Thyroid gland (tissue), 4 donors: Measurements from ENCODE around the gene STX16.

Experiments used
- POLR2A ChIP-seq, 2 donors: fragments of 450-650 bp; IDR thresholded peaks; one replicate each; pipeline ENCODE4 v1.6.1; 2017; ENCODE audit warnings: antibody characterized with exemption in 2 of 2, mild to moderate bottlenecking in 2 of 2, moderate library complexity in 1 of 2
- TF ChIP-seq, protein P1 (sequence below), 6 experiments: fragments of 200-600 bp in 3 of 6; fragments of 450-650 bp in 3 of 6; sonication (generic) in 3 of 6; IDR thresholded peaks; one replicate each; pipeline ENCODE4 v1.5.1; 2016 to 2019; ENCODE audit warnings: antibody characterized with exemption in 6 of 6, mild to moderate bottlenecking in 2 of 6, inconsistent platforms in 1 of 6, moderate library complexity in 1 of 6

DNA sequence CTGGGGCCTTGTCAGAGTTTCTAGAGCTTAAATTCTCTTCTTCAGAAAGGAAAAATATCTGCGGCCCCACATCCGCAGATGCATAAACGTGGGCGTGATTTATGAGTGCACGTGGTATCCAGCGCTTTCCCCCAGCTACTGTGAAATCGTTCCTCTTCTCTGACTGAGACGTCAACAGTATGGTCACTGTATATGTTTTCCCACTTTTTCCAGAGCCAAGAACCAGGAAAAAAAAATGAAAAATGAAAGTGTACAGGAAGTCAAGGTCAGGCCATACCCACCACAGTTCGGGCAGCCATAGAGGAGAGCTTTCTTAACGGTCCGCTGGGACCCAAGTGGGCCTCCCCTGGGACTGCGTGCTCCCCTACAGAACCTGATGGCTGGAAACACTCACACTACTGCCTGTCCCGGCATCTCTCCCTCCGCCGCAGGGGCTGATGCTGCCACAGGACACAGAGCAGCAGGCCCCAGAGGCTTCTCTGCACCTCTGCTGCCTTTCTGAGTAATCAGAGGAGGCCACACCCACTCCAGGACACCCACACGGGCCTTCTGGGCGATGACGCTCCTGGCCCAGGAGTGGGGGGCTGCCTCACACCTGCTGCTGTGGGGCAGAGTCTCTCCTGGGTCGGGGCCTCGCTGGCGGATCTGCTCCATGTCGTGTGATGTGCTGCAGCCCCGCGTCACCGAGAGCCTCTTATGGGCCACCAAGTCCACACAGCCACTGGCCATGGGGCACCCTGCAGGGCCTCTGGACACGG, 16.4 kb upstream of the STX16 start:
- TF ChIP-seq, protein P1, sequence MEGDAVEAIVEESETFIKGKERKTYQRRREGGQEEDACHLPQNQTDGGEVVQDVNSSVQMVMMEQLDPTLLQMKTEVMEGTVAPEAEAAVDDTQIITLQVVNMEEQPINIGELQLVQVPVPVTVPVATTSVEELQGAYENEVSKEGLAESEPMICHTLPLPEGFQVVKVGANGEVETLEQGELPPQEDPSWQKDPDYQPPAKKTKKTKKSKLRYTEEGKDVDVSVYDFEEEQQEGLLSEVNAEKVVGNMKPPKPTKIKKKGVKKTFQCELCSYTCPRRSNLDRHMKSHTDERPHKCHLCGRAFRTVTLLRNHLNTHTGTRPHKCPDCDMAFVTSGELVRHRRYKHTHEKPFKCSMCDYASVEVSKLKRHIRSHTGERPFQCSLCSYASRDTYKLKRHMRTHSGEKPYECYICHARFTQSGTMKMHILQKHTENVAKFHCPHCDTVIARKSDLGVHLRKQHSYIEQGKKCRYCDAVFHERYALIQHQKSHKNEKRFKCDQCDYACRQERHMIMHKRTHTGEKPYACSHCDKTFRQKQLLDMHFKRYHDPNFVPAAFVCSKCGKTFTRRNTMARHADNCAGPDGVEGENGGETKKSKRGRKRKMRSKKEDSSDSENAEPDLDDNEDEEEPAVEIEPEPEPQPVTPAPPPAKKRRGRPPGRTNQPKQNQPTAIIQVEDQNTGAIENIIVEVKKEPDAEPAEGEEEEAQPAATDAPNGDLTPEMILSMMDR (IDR thresholded peaks at IDR 0.05), result no peak
- no peak for TF ChIP-seq POLR2A (IDR thresholded peaks at IDR 0.05)
